Measurements from ENCODE around the gene RPL36.

RPL36 gene

DNA sequence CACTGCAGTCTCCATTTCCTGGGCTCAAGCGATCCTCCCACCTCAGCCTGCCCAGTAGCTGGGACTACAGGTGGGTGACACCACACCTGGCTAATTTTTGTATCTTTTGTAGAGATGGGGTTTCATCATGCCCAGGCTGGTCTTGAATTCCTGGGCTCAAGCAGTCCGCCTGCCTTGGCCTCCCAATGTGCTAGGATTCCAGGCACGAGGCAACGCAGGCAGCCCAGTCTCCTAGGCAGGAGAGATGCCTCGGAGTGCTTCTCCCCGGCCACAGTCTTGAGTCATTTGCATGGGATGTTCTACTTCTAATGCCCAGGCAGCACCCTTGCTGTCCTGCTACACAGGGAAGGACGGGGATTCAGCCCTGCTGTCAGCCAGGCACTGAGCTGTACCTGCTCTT lies 18.5 kb upstream of the RPL36 start:
- H3K4me3 ChIP-seq (ENCODE audit: low read depth, low read length), result no peak overlapping the region
- TF ChIP-seq, protein P1, sequence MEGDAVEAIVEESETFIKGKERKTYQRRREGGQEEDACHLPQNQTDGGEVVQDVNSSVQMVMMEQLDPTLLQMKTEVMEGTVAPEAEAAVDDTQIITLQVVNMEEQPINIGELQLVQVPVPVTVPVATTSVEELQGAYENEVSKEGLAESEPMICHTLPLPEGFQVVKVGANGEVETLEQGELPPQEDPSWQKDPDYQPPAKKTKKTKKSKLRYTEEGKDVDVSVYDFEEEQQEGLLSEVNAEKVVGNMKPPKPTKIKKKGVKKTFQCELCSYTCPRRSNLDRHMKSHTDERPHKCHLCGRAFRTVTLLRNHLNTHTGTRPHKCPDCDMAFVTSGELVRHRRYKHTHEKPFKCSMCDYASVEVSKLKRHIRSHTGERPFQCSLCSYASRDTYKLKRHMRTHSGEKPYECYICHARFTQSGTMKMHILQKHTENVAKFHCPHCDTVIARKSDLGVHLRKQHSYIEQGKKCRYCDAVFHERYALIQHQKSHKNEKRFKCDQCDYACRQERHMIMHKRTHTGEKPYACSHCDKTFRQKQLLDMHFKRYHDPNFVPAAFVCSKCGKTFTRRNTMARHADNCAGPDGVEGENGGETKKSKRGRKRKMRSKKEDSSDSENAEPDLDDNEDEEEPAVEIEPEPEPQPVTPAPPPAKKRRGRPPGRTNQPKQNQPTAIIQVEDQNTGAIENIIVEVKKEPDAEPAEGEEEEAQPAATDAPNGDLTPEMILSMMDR (IDR thresholded peaks at IDR 0.05; ENCODE audit: low read depth, low read length), result no peak
- in situ Hi-C loops (cut with HindIII; ENCODE audit: low sequenced_read_pairs), result no loop called here
- no peak for DNase-seq (ENCODE audit: low read depth, low spot score)

DNA sequence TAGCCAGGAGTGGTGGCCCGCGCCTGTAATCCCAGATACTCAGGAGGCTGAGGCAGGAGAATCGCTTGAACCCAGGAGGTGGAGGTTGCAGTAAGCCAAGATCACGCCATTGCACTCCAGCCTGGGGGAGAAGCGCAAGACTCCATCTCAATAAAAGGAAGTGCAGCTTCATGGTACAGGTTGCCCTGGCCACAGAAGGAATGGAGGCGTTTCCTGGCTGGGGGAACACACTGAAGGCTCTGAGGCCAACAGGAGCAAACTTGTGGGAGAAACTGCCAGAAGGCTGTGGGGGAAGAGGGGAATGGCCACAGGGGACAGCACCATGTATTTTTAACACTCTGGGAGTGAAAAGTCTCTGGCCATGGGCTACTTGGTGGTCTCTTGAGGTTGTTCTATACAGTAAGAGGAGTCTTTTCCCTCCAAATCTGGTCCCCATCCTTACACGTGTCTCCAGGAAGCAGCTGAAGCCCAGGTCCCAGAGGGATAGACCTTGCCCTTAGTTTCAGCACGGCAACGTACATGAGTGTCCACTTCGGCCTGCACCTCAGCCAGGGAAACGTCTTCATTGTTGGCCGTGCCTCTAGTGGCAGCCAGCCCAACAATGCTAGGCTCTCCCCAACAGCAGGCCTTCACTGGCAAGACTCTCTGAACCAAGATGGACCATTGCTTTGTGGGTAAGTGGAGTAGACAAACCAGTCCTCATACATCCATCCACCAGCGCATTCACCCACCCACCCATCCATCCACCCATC lies 17.2 kb upstream of the RPL36 start:
- in situ Hi-C loops (cut with HindIII; ENCODE audit: low sequenced_read_pairs), result no loop called here
- no peak for DNase-seq (ENCODE audit: low read depth, low spot score)
- TF ChIP-seq, protein P1 (IDR thresholded peaks at IDR 0.05; ENCODE audit: low read depth, low read length), result no peak
- H3K4me3 ChIP-seq (ENCODE audit: low read depth, low read length), result no peak overlapping the region

GRCh38 chr19:5673752-5674151 lies 16.3 kb upstream of the RPL36 start:
- in situ Hi-C loops (cut with HindIII; ENCODE audit: low sequenced_read_pairs), result no loop called here
- DNase-seq (ENCODE audit: low read depth, low spot score), result no peak
- TF ChIP-seq, protein P1 (IDR thresholded peaks at IDR 0.05; ENCODE audit: low read depth, low read length), result no peak
- H3K4me3 ChIP-seq (ENCODE audit: low read depth, low read length), result no peak overlapping the region

DNA sequence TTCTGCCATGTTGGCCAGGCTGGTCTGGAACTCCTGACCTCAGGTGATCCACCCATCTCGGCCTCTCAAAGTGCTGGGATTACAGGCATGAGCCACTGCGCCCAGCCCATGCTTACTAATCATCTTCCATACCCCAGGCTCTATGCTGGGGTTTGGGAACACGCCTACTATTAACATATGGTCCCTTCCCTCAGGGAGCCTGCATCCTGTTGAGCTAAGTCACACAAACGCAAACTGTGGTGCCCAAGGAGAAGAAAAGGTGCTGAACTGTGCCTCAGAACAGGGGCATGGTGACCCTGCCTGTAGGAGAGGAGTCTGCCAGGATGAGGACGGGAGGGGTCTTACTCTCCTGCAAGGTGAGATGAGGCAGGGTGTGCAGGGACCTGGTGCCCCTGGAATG lies 15.4 kb upstream of the RPL36 start:
- DNase-seq (ENCODE audit: low read depth, low spot score), result no peak
- TF ChIP-seq, protein P1 (IDR thresholded peaks at IDR 0.05; ENCODE audit: low read depth, low read length), result no peak
- H3K4me3 ChIP-seq (ENCODE audit: low read depth, low read length), result no peak overlapping the region
- in situ Hi-C loops (cut with HindIII; ENCODE audit: low sequenced_read_pairs), result no loop called here

DNA sequence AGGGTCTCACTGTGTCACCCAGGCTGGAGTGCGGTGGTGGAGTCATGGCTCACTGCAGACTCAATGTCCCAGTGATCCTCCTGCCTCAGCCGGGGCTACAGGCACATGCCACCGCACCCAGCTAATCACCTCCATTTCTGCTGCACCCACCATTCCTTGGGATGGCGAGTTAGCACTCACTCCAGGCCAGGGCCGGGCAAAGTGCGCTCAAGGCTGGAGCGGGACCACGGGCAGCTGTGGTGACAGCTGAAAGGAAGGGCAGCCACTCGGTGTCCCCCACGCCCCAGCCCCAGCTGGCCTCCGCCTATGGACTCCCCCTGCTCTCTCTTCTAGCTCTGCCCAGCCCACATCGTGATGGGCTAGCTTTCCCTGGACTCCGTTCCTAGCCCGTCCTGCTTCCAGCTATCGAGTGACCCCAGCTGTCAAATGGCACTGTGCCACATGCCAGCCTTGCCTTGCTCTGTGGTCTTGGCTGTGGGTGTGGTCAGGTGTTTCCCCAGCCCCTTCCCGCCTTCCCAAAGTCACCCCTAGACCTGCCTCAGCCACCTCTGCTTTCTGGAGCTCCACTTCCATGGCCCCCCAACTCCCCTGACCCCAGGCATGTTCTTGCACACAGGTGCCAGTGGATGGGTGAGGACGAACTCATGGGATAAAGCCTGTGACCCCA lies 13.9 kb upstream of the RPL36 start:
- in situ Hi-C loops (cut with HindIII; ENCODE audit: low sequenced_read_pairs), result no loop called here
- DNase-seq (ENCODE audit: low read depth, low spot score), result no peak
- no peak overlapping the region for H3K4me3 ChIP-seq (ENCODE audit: low read depth, low read length)
- TF ChIP-seq, protein P1 (IDR thresholded peaks at IDR 0.05; ENCODE audit: low read depth, low read length), result no peak

DNA sequence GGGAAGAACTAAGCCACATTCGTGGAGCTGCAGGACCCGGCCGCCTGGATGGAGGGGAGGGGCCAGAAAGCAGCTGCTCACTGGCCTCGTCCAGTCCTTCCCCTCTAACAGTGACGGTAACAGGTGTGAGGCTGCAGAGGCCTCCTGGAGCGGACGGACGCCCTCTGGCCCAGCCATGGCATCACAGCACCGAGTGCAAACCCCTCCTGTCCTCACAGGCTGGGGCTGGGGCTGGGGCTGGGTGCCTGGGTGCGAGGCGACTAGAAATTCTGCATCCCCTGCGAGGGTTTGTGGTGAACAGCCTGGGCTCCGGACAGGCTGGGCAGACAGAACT lies 13.4 kb upstream of the RPL36 start:
- TF ChIP-seq, protein P1 (IDR thresholded peaks at IDR 0.05; ENCODE audit: low read depth, low read length), result no peak
- no peak for DNase-seq (ENCODE audit: low read depth, low spot score)
- in situ Hi-C loops (cut with HindIII; ENCODE audit: low sequenced_read_pairs), result no loop called here
- no peak overlapping the region for H3K4me3 ChIP-seq (ENCODE audit: low read depth, low read length)
